Activated naive CD8-positive, alpha-beta T cell treated with anti-CD3 and anti-CD28 coated beads, Interleukin-2, amount 50 U/mL, for 16 hours (primary cell): ENCODE results near the gene BHLHE40.

ENCODE experiments used
- DNase-seq: peaks from one replicate; pipeline ENCODE4 v3.0.0-alpha.2; 2020; ENCODE audit warnings: low read depth, low spot score

The BHLHE40 gene

DNA sequence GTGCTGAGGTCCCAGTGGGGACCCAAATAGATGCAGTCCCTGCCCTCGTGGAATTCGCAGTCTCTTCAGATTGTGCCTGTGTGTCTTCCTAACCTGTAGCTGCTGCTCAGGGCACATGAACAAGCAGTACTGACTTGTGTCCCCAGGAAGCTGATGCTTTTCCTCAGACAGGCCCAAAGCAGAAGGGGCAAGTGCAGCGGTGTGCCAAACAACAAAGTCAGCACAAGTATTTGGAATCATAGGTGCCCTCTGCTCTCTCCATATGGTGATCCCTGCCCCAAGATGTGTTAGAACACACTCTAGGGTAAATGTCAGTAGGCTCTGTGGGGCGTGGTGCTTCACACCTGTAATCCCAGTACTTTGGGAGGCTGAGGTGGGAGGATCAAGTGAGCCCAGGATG is 21.9 kb downstream of the BHLHE40 start:
- no peak for DNase-seq

DNA sequence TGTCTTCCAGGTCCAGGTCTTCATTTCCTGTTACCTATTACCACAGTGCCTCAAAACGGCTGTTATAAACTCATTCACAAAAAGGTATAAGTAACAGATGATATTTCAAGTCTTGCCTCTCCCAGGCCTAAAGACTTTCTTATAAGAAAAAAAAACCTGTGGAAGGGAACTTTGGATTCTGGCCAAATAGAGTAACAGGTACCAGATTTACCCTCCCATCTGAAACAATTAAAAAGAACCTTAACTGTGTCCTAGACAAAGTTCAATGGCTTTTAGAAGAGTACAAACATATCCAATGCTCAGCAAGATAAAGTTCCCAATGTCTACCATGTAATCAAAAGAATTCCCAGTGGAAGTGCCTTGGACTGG is 22.6 kb downstream of the BHLHE40 start:
- DNase-seq: no peak

DNA sequence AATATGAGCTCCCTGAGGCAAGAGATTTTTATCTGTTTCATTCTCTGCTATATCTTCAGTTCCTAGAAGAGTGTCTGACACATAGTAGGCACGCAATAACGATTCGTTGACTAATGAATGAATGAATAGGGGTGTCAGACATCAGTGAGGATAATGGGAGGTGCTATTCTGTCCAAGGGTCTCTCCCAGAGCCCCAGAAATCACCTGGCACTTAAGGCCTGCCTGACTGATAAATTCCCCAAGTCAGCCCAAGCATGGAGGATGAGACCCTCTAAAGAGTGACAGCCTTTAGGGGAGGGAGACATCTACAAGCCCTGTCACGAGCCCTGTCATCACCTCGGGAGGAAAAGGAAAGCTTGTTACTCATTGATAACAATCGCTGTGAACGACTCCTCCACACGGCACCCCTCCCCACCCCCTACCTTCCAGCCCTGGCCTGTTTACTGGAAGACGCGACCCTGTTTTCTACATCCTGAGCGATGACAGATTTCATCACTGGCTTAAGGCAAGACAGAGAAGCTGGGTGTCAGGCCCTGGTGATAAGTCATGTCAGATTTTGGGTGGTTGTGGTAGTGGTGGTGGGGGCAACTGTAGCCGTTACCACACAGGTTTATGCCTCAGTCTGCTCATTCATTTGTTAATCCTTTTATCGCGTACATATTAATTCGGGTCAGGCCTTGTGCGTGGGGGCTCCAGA is 23.1 kb downstream of the BHLHE40 start:
- no peak for DNase-seq

DNA sequence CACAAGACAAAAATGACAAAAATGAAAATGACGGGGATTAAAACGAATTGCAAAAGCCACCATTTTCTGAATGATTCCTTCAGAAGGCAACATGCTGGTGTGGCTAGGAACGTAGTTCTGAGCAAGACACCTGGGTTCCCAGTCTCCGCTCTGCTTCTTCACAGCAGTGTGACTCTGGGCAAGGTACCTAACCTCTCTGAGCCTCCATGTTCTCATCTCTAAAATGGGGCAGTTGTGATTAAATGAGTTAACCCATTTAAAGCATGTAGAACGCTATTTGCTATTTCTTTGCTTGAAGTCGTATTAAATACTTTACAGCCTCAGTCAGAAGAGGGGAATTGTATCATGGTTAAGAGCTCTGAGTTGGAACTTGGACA is 23.6 kb downstream of the BHLHE40 start:
- no peak for DNase-seq

DNA sequence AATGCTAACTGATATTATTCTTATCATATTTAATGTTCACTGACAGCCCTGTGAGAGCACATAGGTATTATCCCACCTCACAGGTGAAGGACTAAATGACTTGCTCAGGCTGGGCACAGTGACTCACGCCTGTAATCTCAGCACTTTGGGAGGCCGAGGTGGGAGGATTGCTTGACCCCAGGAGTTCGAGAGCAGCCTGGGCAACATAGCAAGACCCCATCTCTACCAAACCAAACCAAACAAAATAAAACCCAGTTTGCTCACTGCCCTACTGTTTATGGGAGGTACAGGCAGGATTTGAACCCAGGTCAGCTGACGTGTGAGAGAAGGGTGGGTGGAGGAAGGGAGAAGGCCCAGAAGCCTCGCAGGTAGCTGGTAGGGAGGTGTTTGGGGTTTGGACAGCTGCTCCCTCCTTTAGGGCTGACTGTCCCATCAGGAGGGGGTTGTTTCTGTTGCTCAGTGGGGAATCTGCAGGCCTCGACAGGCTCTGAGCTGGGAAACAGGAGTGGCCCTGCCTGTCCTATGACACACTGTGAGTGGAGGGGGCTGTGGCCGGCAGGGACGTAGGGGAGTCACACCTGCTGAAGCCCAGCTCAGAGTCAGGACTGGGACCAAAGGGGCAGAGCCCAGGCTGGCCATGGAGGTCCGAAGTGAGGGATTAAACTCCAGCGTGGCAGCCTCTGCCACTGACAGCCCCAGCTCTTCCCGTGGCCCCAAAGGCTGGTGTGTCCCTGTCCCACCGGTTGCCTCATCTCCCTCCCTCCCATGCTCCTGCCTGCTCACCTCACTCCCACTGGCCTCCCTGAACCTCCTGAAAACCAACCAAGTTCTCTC is 25.3 kb downstream of the BHLHE40 start:
- DNase-seq: no peak

DNA sequence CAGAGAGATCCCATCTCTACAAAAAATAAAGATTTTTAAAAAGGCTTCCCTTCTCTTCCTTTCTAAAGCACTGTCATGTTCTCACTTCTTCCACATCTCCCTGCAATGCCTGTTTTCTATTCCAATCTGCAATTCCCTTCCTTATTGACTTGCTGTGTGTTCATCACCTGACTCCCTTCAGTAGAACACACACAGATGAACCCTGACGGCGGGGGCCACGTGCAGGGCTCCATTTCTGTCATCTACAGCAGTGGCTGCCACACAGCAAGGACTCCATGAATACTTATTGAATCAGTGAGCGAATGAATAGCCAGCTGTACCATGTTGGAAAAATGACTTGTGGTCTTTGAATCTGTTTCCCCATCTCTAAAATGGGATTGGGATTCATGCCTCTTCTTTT is 26.1 kb downstream of the BHLHE40 start:
- no peak for DNase-seq

DNA sequence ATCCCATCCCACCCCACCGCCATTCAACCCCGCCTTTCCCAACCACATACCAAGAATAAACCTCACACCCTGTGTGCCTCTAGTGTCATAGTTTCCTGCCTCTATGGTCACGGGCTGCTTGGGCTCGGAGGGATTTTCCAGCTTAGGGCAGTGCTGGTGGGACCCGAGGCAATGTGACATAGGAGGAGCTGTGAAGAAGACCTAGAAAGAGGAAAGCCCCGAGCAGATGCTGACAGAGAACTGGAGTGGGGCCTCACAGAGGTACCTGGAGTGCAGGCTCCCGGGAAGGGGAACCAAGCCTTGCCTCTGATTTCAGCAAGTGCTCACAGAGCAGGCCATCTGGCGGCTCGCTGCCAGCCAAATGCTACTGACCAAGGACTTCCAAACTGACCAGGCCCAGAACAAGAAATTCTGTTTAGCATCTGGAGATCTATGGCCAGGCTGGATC is 27.5 kb downstream of the BHLHE40 start:
- no peak for DNase-seq

DNA sequence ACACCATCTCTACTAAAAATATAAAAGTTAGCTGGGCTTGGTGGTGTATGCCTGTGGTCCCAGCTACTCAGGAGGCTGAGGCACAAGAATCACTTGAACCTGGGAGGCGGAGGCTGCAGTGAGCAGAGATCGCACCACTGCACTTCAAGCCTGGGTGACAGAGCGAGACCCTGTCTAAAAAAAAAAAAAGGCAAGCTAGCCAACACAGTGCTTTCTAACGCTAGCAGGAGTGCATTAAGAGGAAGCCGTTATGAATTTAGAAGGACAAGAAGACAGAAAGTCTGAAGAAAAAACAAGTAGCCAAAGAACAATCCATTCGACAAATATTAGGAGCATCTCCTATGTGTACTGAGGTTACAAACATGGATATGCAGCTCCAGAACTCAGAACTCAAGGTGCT is 28.6 kb downstream of the BHLHE40 start:
- no peak for DNase-seq

DNA sequence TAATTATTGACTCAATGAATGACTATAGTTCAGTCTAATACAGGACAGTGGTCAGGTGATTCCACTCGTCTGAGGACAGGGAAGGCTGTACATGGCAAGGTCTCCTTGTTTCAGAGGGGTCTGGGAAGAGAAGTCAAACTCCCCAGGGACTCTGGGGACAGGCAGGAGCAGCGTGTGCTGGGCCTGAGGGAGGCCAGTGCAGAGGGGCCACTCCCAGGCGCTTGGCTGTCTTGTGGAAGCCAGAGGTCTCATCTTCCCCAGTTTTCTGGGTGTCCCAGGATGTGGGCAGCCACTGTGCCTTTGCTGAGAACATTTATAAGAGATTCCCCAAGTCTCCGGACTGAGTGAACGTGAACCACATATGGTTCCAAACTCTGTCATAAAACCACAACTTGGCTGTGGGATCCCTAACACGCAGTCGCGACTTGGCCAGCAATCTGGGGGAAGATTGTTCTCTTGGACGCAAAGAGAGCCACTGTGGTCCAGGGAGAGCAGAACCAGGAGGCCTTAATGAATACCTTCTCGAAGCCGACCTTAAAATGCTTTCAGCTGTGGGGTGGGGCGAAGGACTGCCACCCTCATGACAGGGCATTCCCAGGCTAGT is 30.4 kb downstream of the BHLHE40 start:
- no peak for DNase-seq

DNA sequence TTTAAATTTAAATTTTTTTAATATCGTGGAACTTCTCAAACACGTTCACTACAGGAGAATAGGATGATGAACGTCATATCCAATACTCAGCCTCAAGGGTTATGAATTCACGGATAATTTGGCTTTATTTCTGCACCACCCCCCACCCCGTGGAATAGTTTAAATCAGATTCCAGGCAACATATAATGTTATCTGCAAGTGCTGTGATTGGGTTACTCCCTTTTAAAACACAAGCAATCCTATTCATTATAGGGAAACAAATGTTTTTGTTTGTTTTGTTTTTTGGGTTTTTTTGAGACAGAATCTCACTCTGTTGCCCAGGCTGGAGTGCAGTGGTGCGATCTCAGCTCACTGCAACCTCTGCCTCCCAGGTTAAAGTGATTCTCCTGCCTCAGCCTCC is 30.9 kb downstream of the BHLHE40 start:
- DNase-seq: no peak

DNA sequence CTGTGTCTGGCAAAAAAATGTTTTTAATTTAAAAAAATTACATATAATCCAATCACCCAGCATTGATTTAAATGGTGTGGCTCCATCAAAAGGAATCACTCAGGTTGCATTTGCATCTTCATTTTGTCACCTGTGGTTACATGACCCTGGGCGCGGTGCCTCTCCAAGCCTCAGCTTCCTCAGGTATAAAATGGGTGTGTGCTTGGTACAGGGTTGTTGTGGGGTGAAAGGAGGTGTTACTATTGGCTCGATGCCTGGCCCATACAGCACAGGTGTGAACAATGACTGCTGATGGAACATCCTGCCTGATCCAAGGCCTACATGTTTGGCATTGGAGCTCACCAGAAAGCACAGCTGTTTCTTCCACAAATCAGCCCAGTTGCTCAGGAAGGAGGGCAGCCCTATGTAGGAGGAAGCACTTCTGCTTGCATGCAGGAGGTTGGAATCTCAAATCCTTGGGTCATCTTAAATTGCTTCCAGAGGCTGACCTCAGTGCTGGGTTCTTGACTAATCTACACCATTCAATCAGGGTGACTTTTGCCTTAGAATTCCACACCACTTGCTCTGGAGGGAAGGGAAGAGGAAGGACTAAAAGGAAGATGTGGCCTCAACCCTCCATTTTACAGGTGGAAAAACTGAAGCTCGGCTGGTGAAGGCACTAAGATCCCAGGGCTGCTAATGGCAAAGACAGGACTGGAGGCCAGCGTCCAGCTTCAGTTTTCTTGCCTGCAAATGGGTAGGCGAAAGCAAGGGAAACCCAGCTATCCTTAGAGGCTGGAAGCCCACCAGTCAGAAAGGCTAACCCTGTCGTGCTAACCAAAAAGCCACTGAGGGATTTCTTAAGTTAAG is 31.7 kb downstream of the BHLHE40 start:
- DNase-seq: no peak

DNA sequence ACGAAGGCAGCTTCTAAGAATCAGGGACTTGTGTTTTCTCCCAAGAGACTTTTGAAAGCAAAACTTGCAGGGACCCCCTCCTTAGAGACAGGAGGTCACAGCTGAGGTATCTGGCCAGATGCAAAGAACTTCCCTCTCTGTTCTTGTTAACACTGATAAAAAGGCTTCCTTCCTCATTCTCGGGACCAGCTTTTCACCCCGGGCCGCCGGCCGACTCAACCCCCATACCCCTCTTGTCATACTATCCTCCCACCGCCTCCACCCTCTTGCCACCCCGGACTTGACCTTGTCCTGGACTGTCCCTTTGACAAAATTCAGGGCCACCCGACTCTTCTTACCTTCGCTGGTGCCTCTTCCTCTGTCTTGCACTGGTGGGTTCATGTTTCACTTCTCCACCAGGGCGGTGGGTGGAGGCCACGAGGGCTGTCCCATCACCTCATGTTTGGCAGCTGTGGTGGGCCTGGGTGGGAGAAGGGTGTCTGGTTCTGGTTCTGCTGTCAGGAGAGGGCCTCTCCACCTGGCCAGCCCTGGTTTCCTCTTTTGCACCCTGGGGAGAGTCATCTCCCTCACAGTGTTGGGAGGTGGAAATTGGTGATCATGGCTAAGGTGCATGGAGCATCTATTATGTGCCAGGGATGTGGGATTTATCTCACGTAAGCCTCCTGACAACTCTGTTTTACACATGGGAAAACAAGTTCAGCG is 32.5 kb downstream of the BHLHE40 start:
- no peak for DNase-seq

DNA sequence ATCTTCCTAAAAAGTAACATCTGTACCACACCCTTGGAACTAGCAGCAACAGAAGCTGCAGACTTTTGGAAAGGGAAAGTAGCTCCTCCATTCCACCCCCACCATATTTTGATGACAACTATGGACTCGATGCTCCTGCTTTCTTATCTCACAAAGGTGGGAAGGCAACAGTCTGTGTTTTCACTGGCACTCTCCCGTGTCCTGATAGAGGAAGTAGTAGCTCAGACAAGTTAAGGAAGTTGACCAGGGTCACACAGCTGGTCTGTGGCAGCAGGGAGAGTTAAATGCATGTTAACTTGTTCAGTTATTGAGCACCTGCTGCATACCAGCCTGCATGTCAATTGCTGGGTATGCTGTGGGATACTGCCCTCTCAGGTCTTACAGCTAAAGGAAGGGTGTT is 33.1 kb downstream of the BHLHE40 start:
- DNase-seq: no peak

DNA sequence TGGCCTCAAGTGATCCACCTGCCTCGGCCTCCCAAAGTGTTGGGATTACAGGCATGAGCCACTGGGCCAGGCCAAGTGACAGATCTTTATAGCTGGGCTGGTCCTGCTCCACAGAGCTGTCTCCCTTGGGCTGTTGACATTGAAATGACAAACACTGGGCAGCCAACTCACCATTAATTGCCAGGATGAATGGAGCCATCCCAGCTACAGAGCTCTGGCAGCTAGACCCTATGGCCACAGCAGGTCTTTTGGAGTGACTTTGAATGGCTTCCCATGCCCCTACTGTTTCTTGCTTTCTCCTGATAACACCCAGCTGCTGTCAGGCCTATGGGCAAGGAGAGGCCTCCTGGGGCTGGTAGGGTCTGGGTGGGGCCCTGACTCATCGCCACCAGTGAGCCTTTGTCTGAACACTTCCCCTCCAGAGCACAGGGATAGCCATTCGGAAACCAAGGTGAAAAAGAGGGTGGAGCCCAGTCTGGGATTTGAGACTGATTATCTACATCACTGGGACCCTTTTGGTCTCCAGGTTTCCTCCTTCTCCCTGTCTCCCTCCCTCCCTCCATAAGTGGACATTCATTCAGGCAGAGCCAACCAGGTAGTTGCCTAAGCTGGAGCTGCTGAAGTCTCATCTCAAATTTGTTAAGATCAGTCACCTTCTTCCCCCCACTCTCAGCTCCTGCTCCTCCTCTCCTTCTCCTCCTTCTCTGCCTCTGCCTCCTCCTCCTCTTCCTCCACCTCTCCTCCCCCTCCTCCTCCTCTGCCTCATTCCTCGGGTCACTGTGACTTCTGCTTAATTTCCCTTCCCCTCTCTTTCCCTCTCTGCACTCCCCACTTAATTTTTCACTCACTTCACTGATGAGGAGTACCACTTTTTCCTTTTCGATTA is 34.0 kb downstream of the BHLHE40 start:
- DNase-seq: no peak

DNA sequence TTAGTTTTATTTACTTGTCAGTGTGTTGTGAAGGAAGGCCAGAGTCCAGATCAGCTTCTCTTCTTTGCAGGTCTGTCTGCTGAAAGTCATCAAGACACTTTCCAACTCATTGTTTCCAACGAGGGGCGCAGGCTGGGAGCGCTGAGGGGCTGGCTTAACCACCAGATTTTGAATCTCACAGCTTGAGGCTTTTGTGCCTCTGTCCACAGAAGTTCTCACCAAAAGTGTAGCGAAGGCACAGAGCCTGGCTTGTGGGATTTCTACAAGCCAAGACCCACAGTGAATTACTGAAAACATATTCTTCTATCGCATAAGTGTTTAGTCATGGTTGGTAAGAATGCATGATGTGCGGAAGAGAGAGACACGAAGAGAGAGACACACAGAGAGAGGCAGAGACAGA is 35.2 kb downstream of the BHLHE40 start:
- no peak for DNase-seq

DNA sequence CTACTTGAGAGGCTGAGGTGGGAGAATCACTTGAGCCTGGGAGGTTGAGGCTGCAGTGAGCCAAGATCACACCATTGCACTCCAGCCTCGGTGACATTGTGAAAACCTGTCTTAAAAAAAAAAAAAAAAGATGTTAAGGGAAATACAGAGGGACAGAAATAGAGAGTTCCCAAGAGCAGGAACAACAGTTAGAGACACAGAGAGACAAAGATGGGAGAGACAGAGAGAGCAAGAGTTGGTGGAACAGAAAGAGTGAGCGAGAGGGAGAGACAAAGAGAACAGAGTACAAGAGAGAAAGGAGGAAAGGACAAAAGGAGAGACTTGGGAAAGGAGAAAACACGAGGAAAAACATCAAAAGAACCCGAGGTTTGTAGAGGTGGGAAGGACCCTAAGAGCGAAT is 35.8 kb downstream of the BHLHE40 start:
- no peak for DNase-seq

DNA sequence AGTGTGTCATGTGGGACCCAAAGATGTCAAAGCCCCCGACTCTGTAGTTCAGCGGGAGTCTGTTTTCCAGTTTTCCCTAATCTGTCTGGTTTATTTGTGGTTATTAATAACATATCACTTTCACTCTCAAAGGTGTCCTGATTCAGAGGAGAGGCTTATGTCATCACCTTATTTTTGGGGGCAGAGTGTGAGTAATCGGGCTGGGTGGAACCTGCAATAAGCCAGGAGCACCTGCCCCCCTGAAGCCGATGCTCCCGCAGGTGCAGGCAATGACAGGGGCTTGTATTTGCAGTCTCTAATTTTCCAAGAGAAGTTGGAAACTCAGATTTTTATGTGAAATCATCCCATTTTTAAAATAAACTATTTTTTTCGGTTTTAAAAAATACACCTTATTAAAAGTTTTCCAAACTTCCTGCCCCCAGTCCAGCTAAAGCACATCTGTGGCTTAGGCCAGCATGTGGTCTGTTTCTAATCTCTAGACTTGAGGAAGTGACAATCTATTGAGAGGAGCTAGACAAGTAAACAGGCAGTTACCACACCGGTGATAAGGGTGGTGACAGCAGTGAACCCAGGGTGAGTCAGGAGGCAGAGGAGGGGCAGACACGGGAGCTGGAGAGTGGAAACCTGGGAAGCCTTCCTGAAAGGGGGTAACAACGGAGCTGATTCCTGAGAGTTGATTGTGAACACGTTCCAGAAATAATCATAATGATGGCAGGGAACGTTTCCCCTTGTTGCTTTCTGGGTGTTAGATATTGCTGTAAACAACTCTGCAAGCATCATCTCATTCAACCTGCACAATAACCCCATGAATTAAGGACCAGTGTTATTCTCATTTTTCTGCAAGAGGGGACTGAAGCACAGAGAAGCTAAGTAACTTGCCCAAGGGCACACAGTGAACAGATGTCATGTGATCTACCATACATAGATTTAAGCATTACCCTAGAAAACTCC is 37.2 kb downstream of the BHLHE40 start:
- no peak for DNase-seq

DNA sequence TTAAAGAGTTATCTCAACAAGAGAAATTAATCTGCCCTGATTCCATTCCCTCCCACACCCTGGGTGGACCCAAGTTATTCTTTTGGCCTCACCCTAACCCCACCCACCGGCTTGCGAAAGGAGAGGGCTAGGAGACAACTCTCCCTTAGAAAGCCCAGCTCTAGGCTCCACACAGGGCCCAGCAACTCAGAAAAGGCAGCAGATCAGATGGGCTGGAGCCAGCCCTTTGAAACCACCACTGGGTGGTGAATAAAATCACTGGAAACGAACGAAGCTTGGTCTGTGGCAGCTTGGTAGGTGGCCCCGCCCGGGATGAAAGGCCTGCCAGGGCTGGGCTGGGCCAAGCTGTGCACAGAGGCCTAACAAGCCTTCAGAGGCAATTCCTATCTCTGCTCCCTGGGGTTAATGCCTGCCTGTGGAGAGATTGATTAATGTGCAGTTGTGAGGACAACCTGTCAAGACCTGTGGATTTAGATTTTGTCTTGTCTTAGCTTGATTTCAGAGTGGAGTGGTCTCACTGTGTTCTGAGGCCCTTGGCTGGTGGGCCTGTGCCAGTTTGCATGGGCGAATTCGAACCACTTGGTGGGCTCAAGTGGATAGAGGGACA is 38.8 kb downstream of the BHLHE40 start:
- no peak for DNase-seq
